HL-60 (cell line): Measurements from ENCODE around the gene IFI44.

Experiments
- DNase-seq, 2 experiments: peaks; one replicate each; pipeline ENCODE4 v3.0.0-alpha.2; 2010 to 2020; ENCODE audit warnings: low read depth in 1 of 2, low spot score in 1 of 2
- H3K27ac ChIP-seq: fragments of 250-450 bp; sonication (Bioruptor Pico); replicated peaks from 2 replicates; pipeline ENCODE4 v1.5.1; 2020; ENCODE audit warnings: mild to moderate bottlenecking, moderate library complexity
- H3K27me3 ChIP-seq: fragments of 250-450 bp; sonication (Bioruptor Pico); 2 replicates; pipeline ENCODE4 v1.5.1; 2021; ENCODE audit warnings: mild to moderate bottlenecking, moderate library complexity; ENCODE audit not compliant: insufficient read depth, poor library complexity, severe bottlenecking
- H3K4me3 ChIP-seq: replicated peaks from 2 replicates; pipeline ENCODE4 v1.5.1; 2011; ENCODE audit warnings: mild to moderate bottlenecking, control low read depth, low read length; ENCODE audit not compliant: insufficient read depth
- GABPA ChIP-seq: IDR thresholded peaks from 2 replicates; pipeline ENCODE4 v1.6.1; 2012; ENCODE audit warnings: low read depth
- POLR2AphosphoS5 ChIP-seq: IDR thresholded peaks from 2 replicates; pipeline ENCODE4 v1.6.1; 2012; ENCODE audit warnings: low read depth
- SPI1 ChIP-seq: IDR thresholded peaks from 2 replicates; pipeline ENCODE4 v1.6.1; 2012; ENCODE audit warnings: low read depth, mild to moderate bottlenecking, borderline replicate concordance
- TF ChIP-seq, protein P1 (sequence below): IDR thresholded peaks from 2 replicates; pipeline ENCODE4 v1.6.1; 2012; ENCODE audit warnings: low read depth; ENCODE audit not compliant: insufficient replicate concordance
- TF ChIP-seq, protein P2 (sequence below): IDR thresholded peaks from one replicate; pipeline ENCODE4 v1.5.1; 2011; ENCODE audit warnings: low read length, control low read depth, inconsistent platforms; ENCODE audit not compliant: insufficient read depth

The IFI44 gene

DNA sequence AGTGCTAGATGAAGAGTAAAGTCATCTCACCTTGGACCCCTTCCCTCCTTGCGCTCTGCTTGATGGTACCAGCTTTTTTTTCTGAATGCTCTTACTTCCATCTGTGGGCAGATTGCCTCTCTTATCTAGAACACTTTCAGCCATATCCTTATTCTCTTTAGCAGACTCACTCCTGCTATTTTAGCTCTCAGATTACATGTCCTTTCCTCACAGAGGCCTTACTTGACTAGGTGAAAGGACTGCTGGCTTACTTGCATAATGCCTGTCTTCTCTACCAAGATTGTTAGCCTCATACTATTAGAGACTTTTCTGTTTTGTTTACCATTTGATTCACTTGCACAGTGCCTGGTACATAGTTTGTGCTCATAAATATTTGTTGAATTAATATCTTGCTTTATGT lies 9.3 kb downstream of the IFI44 start:
- TF ChIP-seq GABPA (no peak), SPI1 (no peak), POLR2AphosphoS5 (no peak)
- TF ChIP-seq, protein P1, sequence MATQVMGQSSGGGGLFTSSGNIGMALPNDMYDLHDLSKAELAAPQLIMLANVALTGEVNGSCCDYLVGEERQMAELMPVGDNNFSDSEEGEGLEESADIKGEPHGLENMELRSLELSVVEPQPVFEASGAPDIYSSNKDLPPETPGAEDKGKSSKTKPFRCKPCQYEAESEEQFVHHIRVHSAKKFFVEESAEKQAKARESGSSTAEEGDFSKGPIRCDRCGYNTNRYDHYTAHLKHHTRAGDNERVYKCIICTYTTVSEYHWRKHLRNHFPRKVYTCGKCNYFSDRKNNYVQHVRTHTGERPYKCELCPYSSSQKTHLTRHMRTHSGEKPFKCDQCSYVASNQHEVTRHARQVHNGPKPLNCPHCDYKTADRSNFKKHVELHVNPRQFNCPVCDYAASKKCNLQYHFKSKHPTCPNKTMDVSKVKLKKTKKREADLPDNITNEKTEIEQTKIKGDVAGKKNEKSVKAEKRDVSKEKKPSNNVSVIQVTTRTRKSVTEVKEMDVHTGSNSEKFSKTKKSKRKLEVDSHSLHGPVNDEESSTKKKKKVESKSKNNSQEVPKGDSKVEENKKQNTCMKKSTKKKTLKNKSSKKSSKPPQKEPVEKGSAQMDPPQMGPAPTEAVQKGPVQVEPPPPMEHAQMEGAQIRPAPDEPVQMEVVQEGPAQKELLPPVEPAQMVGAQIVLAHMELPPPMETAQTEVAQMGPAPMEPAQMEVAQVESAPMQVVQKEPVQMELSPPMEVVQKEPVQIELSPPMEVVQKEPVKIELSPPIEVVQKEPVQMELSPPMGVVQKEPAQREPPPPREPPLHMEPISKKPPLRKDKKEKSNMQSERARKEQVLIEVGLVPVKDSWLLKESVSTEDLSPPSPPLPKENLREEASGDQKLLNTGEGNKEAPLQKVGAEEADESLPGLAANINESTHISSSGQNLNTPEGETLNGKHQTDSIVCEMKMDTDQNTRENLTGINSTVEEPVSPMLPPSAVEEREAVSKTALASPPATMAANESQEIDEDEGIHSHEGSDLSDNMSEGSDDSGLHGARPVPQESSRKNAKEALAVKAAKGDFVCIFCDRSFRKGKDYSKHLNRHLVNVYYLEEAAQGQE = no peak
- TF ChIP-seq, protein P2, sequence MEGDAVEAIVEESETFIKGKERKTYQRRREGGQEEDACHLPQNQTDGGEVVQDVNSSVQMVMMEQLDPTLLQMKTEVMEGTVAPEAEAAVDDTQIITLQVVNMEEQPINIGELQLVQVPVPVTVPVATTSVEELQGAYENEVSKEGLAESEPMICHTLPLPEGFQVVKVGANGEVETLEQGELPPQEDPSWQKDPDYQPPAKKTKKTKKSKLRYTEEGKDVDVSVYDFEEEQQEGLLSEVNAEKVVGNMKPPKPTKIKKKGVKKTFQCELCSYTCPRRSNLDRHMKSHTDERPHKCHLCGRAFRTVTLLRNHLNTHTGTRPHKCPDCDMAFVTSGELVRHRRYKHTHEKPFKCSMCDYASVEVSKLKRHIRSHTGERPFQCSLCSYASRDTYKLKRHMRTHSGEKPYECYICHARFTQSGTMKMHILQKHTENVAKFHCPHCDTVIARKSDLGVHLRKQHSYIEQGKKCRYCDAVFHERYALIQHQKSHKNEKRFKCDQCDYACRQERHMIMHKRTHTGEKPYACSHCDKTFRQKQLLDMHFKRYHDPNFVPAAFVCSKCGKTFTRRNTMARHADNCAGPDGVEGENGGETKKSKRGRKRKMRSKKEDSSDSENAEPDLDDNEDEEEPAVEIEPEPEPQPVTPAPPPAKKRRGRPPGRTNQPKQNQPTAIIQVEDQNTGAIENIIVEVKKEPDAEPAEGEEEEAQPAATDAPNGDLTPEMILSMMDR = no peak
- Histone ChIP-seq H3K27me3 (peaks cover 2% of the 10 kb centered on the region), H3K27ac (no peak overlapping the region), H3K4me3 (no peak overlapping the region)
- DNase-seq = no peak

DNA sequence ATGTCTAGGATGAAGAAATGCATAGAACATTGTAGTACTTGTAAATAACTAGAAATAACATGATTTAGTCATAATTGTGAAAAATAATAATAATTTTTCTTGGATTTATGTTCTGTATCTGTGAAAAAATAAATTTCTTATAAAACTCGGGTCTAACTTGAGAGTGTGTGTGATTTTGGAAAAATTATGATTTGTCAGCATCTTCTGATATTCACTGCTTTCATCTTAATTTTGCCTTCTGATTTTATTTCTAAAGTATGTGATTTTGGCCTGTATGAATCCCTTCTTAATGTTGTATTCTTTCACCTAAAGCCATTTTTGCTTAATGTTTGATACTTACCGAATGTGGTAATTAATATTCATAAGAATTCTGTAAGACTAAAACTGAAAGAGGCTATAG lies 14.3 kb downstream of the IFI44 start:
- no peak for DNase-seq
- Histone ChIP-seq H3K4me3 (no peak overlapping the region), H3K27ac (no peak overlapping the region), H3K27me3 (peaks cover 2% of the 10 kb centered on the region)
- TF ChIP-seq, protein P1 = no peak

DNA sequence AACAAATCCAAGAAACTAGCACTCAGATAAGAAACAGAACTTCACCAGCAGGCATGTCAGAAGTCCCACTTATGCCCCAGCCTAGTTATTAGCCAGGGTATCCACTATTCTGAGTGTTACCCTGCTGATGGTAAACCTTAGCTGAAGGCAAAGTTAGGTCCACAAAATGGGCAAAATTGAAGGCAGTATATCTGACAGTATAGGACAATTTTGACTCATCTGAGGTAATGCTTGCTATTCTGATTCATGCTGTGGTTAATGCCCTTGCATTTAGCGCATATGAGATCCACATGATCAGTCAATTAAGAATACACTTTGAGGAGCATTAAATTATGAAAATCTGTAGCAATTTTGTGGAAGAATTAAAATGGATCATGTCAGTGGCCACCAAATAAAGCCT lies 15.1 kb downstream of the IFI44 start:
- DNase-seq = no peak

More for the DNA sequence above, 15.1 kb downstream of the IFI44 start:
- TF ChIP-seq GABPA (no peak), POLR2AphosphoS5 (no peak), SPI1 (no peak)
- TF ChIP-seq, protein P2 = no peak
- TF ChIP-seq, protein P1 = no peak
- Histone ChIP-seq H3K4me3 (no peak overlapping the region), H3K27me3 (peaks cover 2% of the 10 kb centered on the region), H3K27ac (no peak overlapping the region)
